MCF 10A (cell line): ENCODE data around the gene ZNF681. TPM values are rescaled to one million over a fixed set of nuclear protein-coding genes. Genes with fewer than 3 reads are reported as not detected.

Source experiments
- BruUV-seq: library from RNA; stranded (reverse); fragments of 400-500 nt; replicated peaks from 2 replicates; lab custom pipeline; 2021; lab: Mats Ljungman, UMichigan
- CTCF ChIA-PET: fragments of 300-600 bp; sonication (Branson Sonifier 250); formaldehyde crosslinking; extraction: SDS; loops from one replicate; lab custom pipeline; 2021; ENCODE audit warnings: antibody characterized with exemption, inconsistent platforms; lab: Yijun Ruan, JAX
- POLR2A ChIA-PET: fragments of 300-600, 350-650 bp; sonication (Branson Sonifier 250); formaldehyde crosslinking; extraction: SDS; loops from one replicate; lab custom pipeline; 2020; ENCODE audit warnings: antibody characterized with exemption, inconsistent platforms; lab: Yijun Ruan, JAX
- DNase-seq: peaks from one replicate; pipeline ENCODE4 v3.0.0-alpha.2; 2018; ENCODE audit not compliant: unreplicated experiment
- H3K27ac Mint-ChIP-seq: one replicate; pipeline ENCODE4 v1.8.0; 2022; ENCODE audit warnings: mild to moderate bottlenecking, low read depth, mixed read lengths; ENCODE audit not compliant: unreplicated experiment
- H3K27me3 Mint-ChIP-seq: one replicate; pipeline ENCODE4 v1.8.0; 2022; ENCODE audit warnings: mixed read lengths; ENCODE audit not compliant: insufficient read depth, unreplicated experiment
- H3K36me3 Mint-ChIP-seq: one replicate; pipeline ENCODE4 v1.8.0; 2022; ENCODE audit warnings: mild to moderate bottlenecking, moderate library complexity, mixed read lengths; ENCODE audit not compliant: insufficient read depth, unreplicated experiment
- H3K4me1 Mint-ChIP-seq: one replicate; pipeline ENCODE4 v1.8.0; 2022; ENCODE audit warnings: mixed read lengths; ENCODE audit not compliant: insufficient read depth, unreplicated experiment
- H3K4me3 Mint-ChIP-seq: one replicate; pipeline ENCODE4 v1.8.0; 2022; ENCODE audit warnings: mild to moderate bottlenecking, moderate library complexity, mixed read lengths; ENCODE audit not compliant: unreplicated experiment
- H3K9me3 Mint-ChIP-seq: one replicate; pipeline ENCODE4 v1.8.0; 2022; ENCODE audit warnings: mixed read lengths; ENCODE audit not compliant: unreplicated experiment
- intact Hi-C: fragments of 100-400 bp; cut with micrococcal nuclease; formaldehyde crosslinking; loops from 2 replicates; pipeline ENCODE4 v1.14.1; 2022
- total RNA-seq: library from RNA; stranded (reverse); gene quantifications from 2 replicates; pipeline ENCODE4 v1.2.3, GENCODE V29; 2022
- TF ChIP-seq, protein P1 (sequence below): fragments of 200-600 bp; IDR thresholded peaks from one replicate; pipeline ENCODE4 v1.8.0; 2022; ENCODE audit warnings: antibody characterized with exemption, mild to moderate bottlenecking; ENCODE audit not compliant: unreplicated experiment

Gene ZNF681
- total RNA-seq, 1 experiment from 2014 or later = not detected

DNA sequence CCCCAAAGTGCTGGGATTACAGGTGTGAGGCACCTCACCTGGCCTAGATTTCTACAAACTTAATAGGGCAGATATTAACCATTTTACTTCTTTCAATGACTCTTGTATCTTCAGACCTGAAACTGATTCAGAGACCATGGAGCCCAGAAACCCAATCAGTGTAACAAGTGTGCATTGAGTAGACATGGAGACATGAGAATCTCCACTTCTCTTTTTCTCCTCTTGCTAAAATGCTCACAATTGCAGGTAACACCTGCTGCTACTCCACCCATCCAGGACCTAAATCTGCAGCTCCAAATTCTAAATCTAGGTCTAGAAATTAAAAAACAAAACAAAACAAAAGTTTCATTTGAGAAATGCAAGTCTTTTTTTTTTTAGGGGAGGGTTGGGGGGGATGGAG is 42.2 kb upstream of the ZNF681 start:
- intact Hi-C loops = no loop called here

DNA sequence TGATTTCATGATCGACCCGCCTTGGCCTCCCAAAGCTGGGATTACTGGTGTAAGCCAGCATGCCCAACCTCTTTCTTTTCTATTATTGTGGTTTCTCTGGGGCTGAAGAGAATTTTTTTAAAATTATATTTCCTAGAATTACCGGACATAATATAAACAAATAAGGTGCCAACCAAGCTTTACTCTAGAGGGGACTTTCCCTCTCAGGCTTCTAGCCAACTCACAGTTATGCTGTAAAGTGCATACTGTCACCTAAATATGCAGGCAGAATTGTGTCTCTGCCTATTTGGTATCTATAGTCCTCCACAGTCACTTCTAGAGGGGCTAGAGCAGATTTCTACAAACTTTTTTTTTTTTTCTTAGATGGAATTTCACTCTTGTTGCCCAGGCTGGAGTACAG is 41.6 kb upstream of the ZNF681 start:
- BruUV-seq = no TSS peak
- no peaks in the 10 kb centered on the region for H3K36me3 Mint-ChIP-seq
- H3K27me3 Mint-ChIP-seq = no peaks in the 10 kb centered on the region
- no peak for DNase-seq
- TF ChIP-seq, protein P1, sequence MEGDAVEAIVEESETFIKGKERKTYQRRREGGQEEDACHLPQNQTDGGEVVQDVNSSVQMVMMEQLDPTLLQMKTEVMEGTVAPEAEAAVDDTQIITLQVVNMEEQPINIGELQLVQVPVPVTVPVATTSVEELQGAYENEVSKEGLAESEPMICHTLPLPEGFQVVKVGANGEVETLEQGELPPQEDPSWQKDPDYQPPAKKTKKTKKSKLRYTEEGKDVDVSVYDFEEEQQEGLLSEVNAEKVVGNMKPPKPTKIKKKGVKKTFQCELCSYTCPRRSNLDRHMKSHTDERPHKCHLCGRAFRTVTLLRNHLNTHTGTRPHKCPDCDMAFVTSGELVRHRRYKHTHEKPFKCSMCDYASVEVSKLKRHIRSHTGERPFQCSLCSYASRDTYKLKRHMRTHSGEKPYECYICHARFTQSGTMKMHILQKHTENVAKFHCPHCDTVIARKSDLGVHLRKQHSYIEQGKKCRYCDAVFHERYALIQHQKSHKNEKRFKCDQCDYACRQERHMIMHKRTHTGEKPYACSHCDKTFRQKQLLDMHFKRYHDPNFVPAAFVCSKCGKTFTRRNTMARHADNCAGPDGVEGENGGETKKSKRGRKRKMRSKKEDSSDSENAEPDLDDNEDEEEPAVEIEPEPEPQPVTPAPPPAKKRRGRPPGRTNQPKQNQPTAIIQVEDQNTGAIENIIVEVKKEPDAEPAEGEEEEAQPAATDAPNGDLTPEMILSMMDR = no peak
- no peaks in the 10 kb centered on the region for H3K9me3 Mint-ChIP-seq
- ChIA-PET CTCF (interaction anchor here (0.7 kb wide), 1 partner anchor 384 kb away, joined by 4 read pairs; no protein-coding TSS in a partner anchor), POLR2A (no interaction called here)
- no peak overlapping the region for H3K27ac Mint-ChIP-seq
- H3K4me3 Mint-ChIP-seq = no peak overlapping the region
- intact Hi-C loops = no loop called here
- H3K4me1 Mint-ChIP-seq = no peaks in the 10 kb centered on the region

More for the DNA sequence above, 42.2 kb upstream of the ZNF681 start:
- Mint-ChIP-seq H3K4me1 (no peaks in the 10 kb centered on the region), H3K27me3 (no peaks in the 10 kb centered on the region), H3K4me3 (no peak overlapping the region), H3K36me3 (no peaks in the 10 kb centered on the region), H3K9me3 (no peaks in the 10 kb centered on the region), H3K27ac (no peak overlapping the region)
- CTCF ChIA-PET = no interaction called here
- DNase-seq = no peak
- TF ChIP-seq, protein P1 = no peak
- POLR2A ChIA-PET = no interaction called here
- no TSS peak for BruUV-seq

DNA sequence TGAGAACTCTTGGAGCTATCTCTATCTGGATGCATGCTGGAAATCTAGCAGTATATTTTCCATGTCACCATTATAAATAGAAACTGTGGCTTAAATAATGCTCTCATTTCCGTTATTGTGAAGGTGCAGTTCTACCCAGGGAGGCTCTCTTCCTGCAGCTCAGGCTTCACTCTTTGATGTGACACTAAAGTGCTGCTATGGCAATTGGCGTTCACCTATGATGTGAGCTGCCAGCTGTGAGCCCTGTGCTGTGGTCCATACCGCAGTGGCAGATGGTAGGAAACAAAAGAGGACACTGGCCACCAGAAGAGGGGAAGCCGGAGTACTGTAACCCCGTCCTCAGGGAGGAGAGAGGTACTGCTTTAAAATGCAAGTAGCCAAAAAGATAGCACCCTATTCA is 40.6 kb upstream of the ZNF681 start:
- BruUV-seq = no TSS peak
- Mint-ChIP-seq H3K27ac (no peak overlapping the region), H3K9me3 (no peaks in the 10 kb centered on the region), H3K4me3 (no peak overlapping the region), H3K4me1 (no peaks in the 10 kb centered on the region), H3K36me3 (no peaks in the 10 kb centered on the region), H3K27me3 (no peaks in the 10 kb centered on the region)
- ChIA-PET POLR2A (no interaction called here), CTCF (no interaction called here)
- intact Hi-C loops = no loop called here
- TF ChIP-seq, protein P1 = no peak
- DNase-seq = no peak

DNA sequence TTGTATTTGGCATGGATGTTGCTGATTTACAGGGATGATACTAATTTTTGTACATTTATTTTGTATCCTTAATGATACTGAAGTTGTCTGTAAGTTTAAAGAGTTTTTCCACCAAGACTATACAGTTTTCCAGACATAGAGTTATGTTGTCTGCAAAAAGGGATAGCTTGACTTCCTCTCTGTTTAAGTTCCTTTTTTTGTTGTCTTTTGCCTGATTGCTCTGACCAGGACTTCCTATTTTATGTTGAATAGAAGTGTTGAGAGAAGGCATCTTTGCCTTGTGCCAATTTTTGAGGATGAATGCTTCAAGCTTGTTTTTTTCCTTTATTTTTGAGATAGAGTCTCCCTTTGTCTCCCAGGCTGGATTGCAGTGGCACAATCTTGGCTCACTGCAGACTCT is 36.8 kb upstream of the ZNF681 start:
- ChIA-PET CTCF (no interaction called here), POLR2A (no interaction called here)
- TF ChIP-seq, protein P1 = no peak
- no peak for DNase-seq
- BruUV-seq = no TSS peak
- H3K27me3 Mint-ChIP-seq = no peaks in the 10 kb centered on the region
- no peaks in the 10 kb centered on the region for H3K4me1 Mint-ChIP-seq
- no peak overlapping the region for H3K4me3 Mint-ChIP-seq
- peaks cover 12% of the 10 kb centered on the region for H3K9me3 Mint-ChIP-seq
- intact Hi-C loops = no loop called here
- no peak overlapping the region for H3K27ac Mint-ChIP-seq
- H3K36me3 Mint-ChIP-seq = no peaks in the 10 kb centered on the region
